Kidney (tissue), 14 donors: ENCODE measurements around the gene HOXB2. TPM values are rescaled to one million over a fixed set of nuclear protein-coding genes. Genes with fewer than 3 reads are reported as not detected.
A peak's percentile ranks its signal among the peaks of the same experiment; 100 is the strongest.

Experiments used
- DNase-seq, 5 donors: peaks; one replicate each; pipeline ENCODE4 v3.0.0-alpha.2; 2013 to 2020
- FAIRE-seq: peaks from 2 replicates; lab custom pipeline; 2012; peaks lifted over from hg19 to GRCh38; lab: Jason Lieb, UNC
- H3K27ac ChIP-seq, 2 donors: one replicate each; pipeline ENCODE4 v1.7.0; 2013; ENCODE audit warnings: low read depth in 2 of 2, low read length in 2 of 2, inconsistent platforms in 1 of 2
- H3K27me3 ChIP-seq: one replicate; pipeline ENCODE4 v1.7.1; 2013; ENCODE audit warnings: low read length, inconsistent platforms; ENCODE audit not compliant: control insufficient read depth, insufficient read depth
- H3K36me3 ChIP-seq, 3 donors: one replicate each; pipeline versions ENCODE4 v1.7.0 to v1.7.1; 2013; ENCODE audit warnings: low read length in 3 of 3, control low read depth in 1 of 3, inconsistent platforms in 1 of 3; ENCODE audit not compliant: insufficient read depth in 3 of 3, control insufficient read depth in 2 of 3
- H3K4me1 ChIP-seq, 3 donors: one replicate each; pipeline versions ENCODE4 v1.7.0 to v1.7.1; 2013; ENCODE audit warnings: low read length in 3 of 3, inconsistent platforms in 1 of 3, low read depth in 1 of 3; ENCODE audit not compliant: control insufficient read depth in 2 of 3, insufficient read depth in 2 of 3
- H3K4me3 ChIP-seq, 3 donors: one replicate each; pipeline versions ENCODE4 v1.7.0 to v1.8.1; 2013; ENCODE audit warnings: low read length in 3 of 3, control low read depth in 1 of 3, inconsistent platforms in 1 of 3
- H3K9ac ChIP-seq, 3 donors: one replicate each; pipeline versions ENCODE4 v1.7.0 to v1.7.1; 2013; ENCODE audit warnings: low read length in 3 of 3, control low read depth in 1 of 3, inconsistent platforms in 1 of 3
- H3K9me3 ChIP-seq, 3 donors: one replicate each; pipeline versions ENCODE4 v1.7.0 to v1.7.1; 2013; ENCODE audit warnings: low read length in 3 of 3, control low read depth in 1 of 3, inconsistent platforms in 1 of 3; ENCODE audit not compliant: control insufficient read depth in 2 of 3, insufficient read depth in 1 of 3
- intact Hi-C: fragments of 100-400 bp; cut with DNase I; formaldehyde crosslinking; loops from one replicate; pipeline ENCODE4 v1.11.1; 2022
- polyA plus RNA-seq: library from polyadenylated mRNA; stranded (reverse); fragments of 350-450 nt; fragmentation: Illumina TruSeq; extraction: RNeasy Lipid Tissue Mini Kit (QIAGEN cat#74804); gene quantifications from one replicate; pipeline ENCODE4 v1.2.3, GENCODE V29; 2014; ENCODE audit warnings: low read depth, low replicate concordance; ENCODE audit not compliant: insufficient read depth
- total RNA-seq: library from RNA; stranded (reverse); fragmentation: NEBNext Ultra II Directional; extraction: Animal tissue kit (Norgen Biotek cat#: 25700); gene quantifications from one replicate; pipeline ENCODE4 v1.2.1, GENCODE V29; 2021
- TF ChIP-seq, protein P1 (sequence below): IDR thresholded peaks from 3 replicates; pipeline ENCODE4 v1.5.1; 2012; ENCODE audit warnings: mild to moderate bottlenecking, moderate library complexity, borderline replicate concordance; ENCODE audit not compliant: insufficient read depth; ENCODE audit errors: extremely low read depth
- donor health status: control.
- donor health status: control.
- donor health status: control.
- donor health status: control.
- donor health status: control.
- donor health status: DM: yes; HTN: yes; CAD: no.
- donor health status: Normal renal cell carcinoma (clear cell type).

HOXB2 gene
- total and polyA plus RNA-seq, 2 donors from 2014 or later, result 30.7 to 61.9 TPM

GRCh38 chr17:48555258-48556228, 10.6 kb upstream of the HOXB2 start:
- H3K27me3 ChIP-seq, result no peaks in the 10 kb centered on the region
- peak overlapping the region; percentile 56 to 59 (median 58) for H3K4me3 ChIP-seq
- no peak for FAIRE-seq

DNA sequence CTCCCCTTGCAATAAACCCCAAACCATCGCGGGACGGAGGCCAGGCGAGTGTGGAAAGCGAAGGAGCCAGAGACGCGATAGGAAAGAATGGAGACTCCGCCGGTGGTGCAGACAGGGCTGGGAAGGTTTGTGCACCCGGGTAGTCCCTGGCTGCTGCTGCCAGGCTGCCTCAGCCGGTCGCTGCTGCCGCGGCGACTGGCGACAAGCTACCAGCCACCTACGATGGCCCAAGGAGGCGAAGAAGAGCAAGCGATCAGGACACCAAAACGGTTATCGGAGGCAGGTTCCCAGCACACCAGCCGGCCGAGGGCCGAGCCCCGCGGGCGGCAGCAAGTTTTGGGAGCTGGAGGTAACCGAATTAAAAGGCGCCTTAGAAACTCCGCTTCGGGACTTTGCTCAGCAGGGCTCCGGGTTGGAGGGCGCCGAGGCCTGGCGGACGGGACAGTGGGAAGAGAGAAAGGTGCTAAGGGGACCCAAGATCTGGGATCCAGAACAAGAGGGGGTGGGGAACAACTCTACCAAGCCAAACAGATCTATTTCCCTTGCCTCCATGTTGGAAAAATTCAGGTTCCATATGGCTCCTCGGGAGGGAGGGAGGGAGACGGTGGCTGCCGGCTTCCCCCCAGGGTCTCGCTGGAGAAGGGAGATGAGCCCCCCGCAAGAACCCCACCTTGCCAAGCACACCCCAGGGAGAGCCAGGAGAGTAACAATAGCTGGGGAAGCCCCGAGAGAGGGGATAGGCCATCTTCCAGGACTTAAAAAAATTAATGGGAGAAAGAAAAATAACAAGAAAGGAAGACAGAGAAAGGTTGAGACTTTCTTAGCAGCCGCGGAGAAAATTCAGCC, 9.7 kb upstream of the HOXB2 start:
- intact Hi-C loops, result no loop called here
- Histone ChIP-seq H3K9ac (peak overlapping the region; percentile 30 to 81 (median 31)), H3K9me3 (no peaks in the 10 kb centered on the region), H3K4me3 (peak overlapping the region; percentile 22 to 59 (median 58)), H3K27ac (peak overlapping the region; percentile 79 to 88), H3K27me3 (no peaks in the 10 kb centered on the region), H3K36me3 (peaks cover 0 to 3% (median 2%) of the 10 kb centered on the region in 3 donors), H3K4me1 (peaks cover 10 to 29% (median 16%) of the 10 kb centered on the region in 3 donors)
- peak in 1 of 5 donors; percentile 45 for DNase-seq
- TF ChIP-seq, protein P1, sequence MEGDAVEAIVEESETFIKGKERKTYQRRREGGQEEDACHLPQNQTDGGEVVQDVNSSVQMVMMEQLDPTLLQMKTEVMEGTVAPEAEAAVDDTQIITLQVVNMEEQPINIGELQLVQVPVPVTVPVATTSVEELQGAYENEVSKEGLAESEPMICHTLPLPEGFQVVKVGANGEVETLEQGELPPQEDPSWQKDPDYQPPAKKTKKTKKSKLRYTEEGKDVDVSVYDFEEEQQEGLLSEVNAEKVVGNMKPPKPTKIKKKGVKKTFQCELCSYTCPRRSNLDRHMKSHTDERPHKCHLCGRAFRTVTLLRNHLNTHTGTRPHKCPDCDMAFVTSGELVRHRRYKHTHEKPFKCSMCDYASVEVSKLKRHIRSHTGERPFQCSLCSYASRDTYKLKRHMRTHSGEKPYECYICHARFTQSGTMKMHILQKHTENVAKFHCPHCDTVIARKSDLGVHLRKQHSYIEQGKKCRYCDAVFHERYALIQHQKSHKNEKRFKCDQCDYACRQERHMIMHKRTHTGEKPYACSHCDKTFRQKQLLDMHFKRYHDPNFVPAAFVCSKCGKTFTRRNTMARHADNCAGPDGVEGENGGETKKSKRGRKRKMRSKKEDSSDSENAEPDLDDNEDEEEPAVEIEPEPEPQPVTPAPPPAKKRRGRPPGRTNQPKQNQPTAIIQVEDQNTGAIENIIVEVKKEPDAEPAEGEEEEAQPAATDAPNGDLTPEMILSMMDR, result no peak
- FAIRE-seq, result no peak

More at GRCh38 chr17:48555258-48556228, 10.6 kb upstream of the HOXB2 start:
- no peaks in the 10 kb centered on the region for H3K9me3 ChIP-seq
- peak overlapping the region; percentile 79 to 88 for H3K27ac ChIP-seq
- intact Hi-C loops, result no loop called here
- no peaks in the 10 kb centered on the region for H3K36me3 ChIP-seq
- H3K4me1 ChIP-seq, result peaks cover 14 to 37% (median 21%) of the 10 kb centered on the region in 3 donors
- H3K9ac ChIP-seq, result peak overlapping the region; percentile 31 to 81 (median 33)
- DNase-seq, result peak; percentile 78 to 99 (median 93)
- TF ChIP-seq, protein P1, result peak; percentile 31

DNA sequence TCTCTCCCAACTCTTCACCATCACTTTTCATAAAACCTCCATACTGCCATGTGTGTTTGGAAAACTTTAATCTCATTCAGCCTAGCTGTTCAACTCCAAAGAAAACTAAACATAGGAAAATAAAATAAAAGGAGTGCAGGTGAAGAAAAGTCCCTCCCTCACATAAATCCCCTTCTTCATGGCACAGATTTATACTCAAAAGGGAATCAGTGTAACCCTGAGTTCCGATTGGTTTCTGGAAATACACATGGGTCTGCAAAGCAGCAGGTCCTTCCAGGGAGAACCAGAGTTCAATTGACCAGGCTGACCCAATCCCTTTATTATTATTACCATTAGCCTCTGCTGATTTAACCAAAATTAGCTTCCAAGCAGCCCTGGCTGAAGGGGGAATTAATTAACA, 8.9 kb upstream of the HOXB2 start:
- TF ChIP-seq, protein P1, result no peak
- H3K27me3 ChIP-seq, result no peaks in the 10 kb centered on the region
- DNase-seq, result peak in 2 of 5 donors; percentile 55 to 56
- H3K27ac ChIP-seq, result peak overlapping the region in 1 of 2 donors; percentile 88
- H3K36me3 ChIP-seq, result peaks cover 0 to 3% (median 2%) of the 10 kb centered on the region in 3 donors
- peak overlapping the region in 2 of 3 donors; percentile 12 to 81 for H3K9ac ChIP-seq
- H3K9me3 ChIP-seq, result no peaks in the 10 kb centered on the region
- H3K4me1 ChIP-seq, result peaks cover 10 to 24% (median 10%) of the 10 kb centered on the region in 3 donors
- intact Hi-C loops, result no loop called here
- peak overlapping the region in 1 of 3 donors; percentile 59 for H3K4me3 ChIP-seq
- no peak for FAIRE-seq
